Measurements from ENCODE around the gene RBM33. TPM values are rescaled to one million over a fixed set of nuclear protein-coding genes. Genes with fewer than 3 reads are reported as not detected.

Gene RBM33
- polyA plus RNA-seq, 3 donors = 15.0 to 27.7 (median 22.2) TPM

- no peak for DNase-seq
- WGBS (ENCODE audit: insufficient coverage) = 86% methylated on average over 4 of the region's 6 CpGs
- Histone ChIP-seq H3K9me3 (replicated peaks in 1 of 2; ENCODE audit: control insufficient read depth in 1 of 2, insufficient read depth in 1 of 2, low read length in 2 of 2) (no peaks in the 10 kb centered on the region), H3K4me1 (ENCODE audit: control insufficient read depth in 1 of 2, insufficient read depth in 2 of 2, low read length in 2 of 2) (peaks cover 16 to 19% of the 10 kb centered on the region in 2 donors), H3K36me3 (replicated peaks in 1 of 2; ENCODE audit: control insufficient read depth in 1 of 2, insufficient read depth in 2 of 2, low read length in 2 of 2) (peaks cover 74 to 94% of the 10 kb centered on the region in 2 donors), H3K9ac (ENCODE audit: insufficient read depth, low read length, poor library complexity, severe bottlenecking) (no peak overlapping the region), H3K79me2 (ENCODE audit: insufficient read depth, low read length) (peaks cover 48% of the 10 kb centered on the region), H3K4me2 (replicated peaks; ENCODE audit: extremely low read depth, low read length, poor library complexity, severe bottlenecking) (no peak overlapping the region), H3K4me3 (replicated peaks in 1 of 3; ENCODE audit: low read depth in 2 of 3, low read length in 3 of 3) (no peak overlapping the region), H3K27me3 (ENCODE audit: control insufficient read depth in 2 of 2, insufficient read depth in 2 of 2, low read length in 2 of 2) (no peaks in the 10 kb centered on the region), H3K27ac (ENCODE audit: low read depth in 1 of 2, low read length in 2 of 2) (no peak overlapping the region), H4K20me1 (ENCODE audit: insufficient read depth, low read length) (peaks cover 85% of the 10 kb centered on the region), H2AFZ (ENCODE audit: insufficient read depth, low read depth, low read length, poor library complexity, severe bottlenecking) (no peak overlapping the region)
- Mint-ChIP-seq H3K9me3 (no peaks in the 10 kb centered on the region), H3K36me3 (peaks cover 83 to 89% of the 10 kb centered on the region in 2 donors), H3K4me1 (peaks cover 15% of the 10 kb centered on the region), H3K27me3 (ENCODE audit: low read depth in 3 of 3) (no peaks in the 10 kb centered on the region), H3K4me3 (no peak overlapping the region), H3K27ac (no peak overlapping the region)
- intact Hi-C loops (cut with micrococcal nuclease) = no loop called here
- TF ChIP-seq CTCF (IDR thresholded peaks at IDR 0.05) = no peak
These were observed 125.8 kb downstream of the RBM33 start for GRCh38 chr7:155770241-155770640.

GRCh38 chr7:155773531-155773930, 129.1 kb downstream of the RBM33 start:
- no peak overlapping the region for H3K4me2 ChIP-seq (replicated peaks; ENCODE audit: extremely low read depth, low read length, poor library complexity, severe bottlenecking)
- intact Hi-C loops (cut with micrococcal nuclease) = no loop called here
- DNase-seq = no peak
- H4K20me1 ChIP-seq (ENCODE audit: insufficient read depth, low read length) = peaks cover 69% of the 10 kb centered on the region
- H3K4me1 Mint-ChIP-seq = peaks cover 15% of the 10 kb centered on the region
- peak overlapping the region in 2 of 7 donors; percentile 26 to 63 for H3K27ac Mint-ChIP-seq
- H3K36me3 ChIP-seq (replicated peaks in 1 of 2; ENCODE audit: control insufficient read depth in 1 of 2, insufficient read depth in 2 of 2, low read length in 2 of 2) = peaks cover 75 to 96% of the 10 kb centered on the region in 2 donors
- H2AFZ ChIP-seq (ENCODE audit: insufficient read depth, low read depth, low read length, poor library complexity, severe bottlenecking) = no peak overlapping the region
- peaks cover 15 to 18% of the 10 kb centered on the region in 2 donors for H3K4me1 ChIP-seq (ENCODE audit: control insufficient read depth in 1 of 2, insufficient read depth in 2 of 2, low read length in 2 of 2)
- H3K27me3 ChIP-seq (ENCODE audit: control insufficient read depth in 2 of 2, insufficient read depth in 2 of 2, low read length in 2 of 2) = no peaks in the 10 kb centered on the region
- H3K27ac ChIP-seq (ENCODE audit: low read depth in 1 of 2, low read length in 2 of 2) = peak overlapping the region in 1 of 2 donors; percentile 9
- no peaks in the 10 kb centered on the region for H3K27me3 Mint-ChIP-seq (ENCODE audit: low read depth in 3 of 3)
- no peaks in the 10 kb centered on the region for H3K9me3 ChIP-seq (replicated peaks in 1 of 2; ENCODE audit: control insufficient read depth in 1 of 2, insufficient read depth in 1 of 2, low read length in 2 of 2)
- TF ChIP-seq CTCF (IDR thresholded peaks at IDR 0.05) = no peak
- no peak overlapping the region for H3K4me3 ChIP-seq (replicated peaks in 1 of 3; ENCODE audit: low read depth in 2 of 3, low read length in 3 of 3)
- WGBS (ENCODE audit: insufficient coverage) = 89% methylated on average over 1 of the region's 4 CpGs
- no peak overlapping the region for H3K4me3 Mint-ChIP-seq
- H3K79me2 ChIP-seq (ENCODE audit: insufficient read depth, low read length) = peaks cover 25% of the 10 kb centered on the region
- H3K9me3 Mint-ChIP-seq = no peaks in the 10 kb centered on the region
- no peak overlapping the region for H3K9ac ChIP-seq (ENCODE audit: insufficient read depth, low read length, poor library complexity, severe bottlenecking)
- H3K36me3 Mint-ChIP-seq = peaks cover 90 to 95% of the 10 kb centered on the region in 2 donors
